ENCODE measurements around the gene RAB26. TPM values are rescaled to one million over a fixed set of nuclear protein-coding genes. Genes with fewer than 3 reads are reported as not detected.

The RAB26 gene
- total and polyA plus RNA-seq, 2 of the 13 experiments (the other 11 are each of a cell fraction or from before 2014, with no cell fraction given): 0.86 to 3.6 TPM

GRCh38 chr16:2181952-2182351 is 33.5 kb downstream of the RAB26 start:
- H3K4me1 ChIP-seq (ENCODE audit: insufficient read depth, low read length): peaks cover 17% of the 10 kb centered on the region
- BruUV-seq (replicated peaks): no TSS peak
- TF ChIP-seq, protein P1, sequence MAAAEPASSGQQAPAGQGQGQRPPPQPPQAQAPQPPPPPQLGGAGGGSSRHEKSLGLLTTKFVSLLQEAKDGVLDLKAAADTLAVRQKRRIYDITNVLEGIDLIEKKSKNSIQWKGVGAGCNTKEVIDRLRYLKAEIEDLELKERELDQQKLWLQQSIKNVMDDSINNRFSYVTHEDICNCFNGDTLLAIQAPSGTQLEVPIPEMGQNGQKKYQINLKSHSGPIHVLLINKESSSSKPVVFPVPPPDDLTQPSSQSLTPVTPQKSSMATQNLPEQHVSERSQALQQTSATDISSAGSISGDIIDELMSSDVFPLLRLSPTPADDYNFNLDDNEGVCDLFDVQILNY (CRISPR knock-in tag; conservative IDR thresholded peaks at IDR 0.05): no peak
- TF ChIP-seq ZNF879 (CRISPR knock-in tag; IDR thresholded peaks at IDR 0.05) (no peak), TBL1XR1 (IDR thresholded peaks at IDR 0.05; ENCODE audit: borderline replicate concordance, low read length, partially characterized antibody) (no peak), ZNF784 (CRISPR knock-in tag; IDR thresholded peaks at IDR 0.05; ENCODE audit: borderline replicate concordance) (no peak), SOX6 (IDR thresholded peaks at IDR 0.05) (no peak), SOX6 (CRISPR knock-in tag; IDR thresholded peaks at IDR 0.05) (no peak), MAZ (IDR thresholded peaks at IDR 0.05; ENCODE audit: borderline replicate concordance, low read depth, low read length) (no peak), MAZ (CRISPR knock-in tag; IDR thresholded peaks at IDR 0.05; ENCODE audit: low read depth) (no peak), ZNF251 (CRISPR knock-in tag; IDR thresholded peaks at IDR 0.05) (no peak), AKNA (CRISPR knock-in tag; IDR thresholded peaks at IDR 0.05; ENCODE audit: borderline replicate concordance) (no peak)
- TF ChIP-seq, protein P2, sequence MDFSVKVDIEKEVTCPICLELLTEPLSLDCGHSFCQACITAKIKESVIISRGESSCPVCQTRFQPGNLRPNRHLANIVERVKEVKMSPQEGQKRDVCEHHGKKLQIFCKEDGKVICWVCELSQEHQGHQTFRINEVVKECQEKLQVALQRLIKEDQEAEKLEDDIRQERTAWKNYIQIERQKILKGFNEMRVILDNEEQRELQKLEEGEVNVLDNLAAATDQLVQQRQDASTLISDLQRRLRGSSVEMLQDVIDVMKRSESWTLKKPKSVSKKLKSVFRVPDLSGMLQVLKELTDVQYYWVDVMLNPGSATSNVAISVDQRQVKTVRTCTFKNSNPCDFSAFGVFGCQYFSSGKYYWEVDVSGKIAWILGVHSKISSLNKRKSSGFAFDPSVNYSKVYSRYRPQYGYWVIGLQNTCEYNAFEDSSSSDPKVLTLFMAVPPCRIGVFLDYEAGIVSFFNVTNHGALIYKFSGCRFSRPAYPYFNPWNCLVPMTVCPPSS (IDR thresholded peaks at IDR 0.05): no peak
- H3K36me3 ChIP-seq (replicated peaks in 1 of 2; ENCODE audit: control insufficient read depth in 1 of 2, insufficient read depth in 2 of 2, low read length in 2 of 2): no peaks in the 10 kb centered on the region
- no peak overlapping the region for H3K4me3 ChIP-seq (replicated peaks in 1 of 3; ENCODE audit: insufficient read depth in 1 of 3, low read depth in 2 of 3, low read length in 3 of 3)
- in situ Hi-C loops (cut with HindIII; ENCODE audit: extremely low pct_ligation_motif_present, low pct_unique_long_range_greater_than_20kb) (no loop called here), intact Hi-C loops (cut with micrococcal nuclease; ENCODE audit: unreplicated experiment) (no loop called here)
- no peak overlapping the region for H3K9ac ChIP-seq (ENCODE audit: insufficient read depth, low read depth, low read length)
- no peaks in the 10 kb centered on the region for H3K27me3 ChIP-seq (ENCODE audit: control insufficient read depth in 1 of 2, insufficient read depth in 2 of 2, low read length in 2 of 2)
- no peaks in the 10 kb centered on the region for H3K9me3 ChIP-seq (ENCODE audit: low read length)
- POLR2A ChIA-PET: interaction anchor here (1.1 to 3.5 kb wide), 6 partner anchors 12 to 31 kb away, joined by 3 to 31 read pairs (median 4); partner anchors contain the start of gene TRAF7
- DNase-seq (ENCODE audit: low spot score) (no peak), FAIRE-seq (no peak), ATAC-seq (no peak)
- H3K27ac ChIP-seq (ENCODE audit: extremely low read length, insufficient read depth, low read length): no peak overlapping the region
- CTCF ChIA-PET (ENCODE audit: low intra/inter-chr PET ratio, low total read pairs): no interaction called here
- no peaks in the 10 kb centered on the region for H4K20me1 ChIP-seq (ENCODE audit: insufficient read depth, low read length)
- no peak overlapping the region for H3K4me2 ChIP-seq (ENCODE audit: low read depth, low read length)
- no peak overlapping the region for H2AFZ ChIP-seq (ENCODE audit: low read length)
- 93% methylated on average over 7 of the region's 20 CpGs for WGBS (ENCODE audit: low lambda C conversion rate)
- no peaks in the 10 kb centered on the region for H3K79me2 ChIP-seq (ENCODE audit: insufficient read depth, low read length)
